Activated CD4-positive, alpha-beta T cell treated with anti-CD3 and anti-CD28 coated beads, Interleukin-2, Interleukin-6, amounts not matched to agents 100 ng/mL and 50 ng/mL, durations not matched to agents 16 hours and 8 hours (primary cell): ENCODE measurements around the gene GPC5.
A peak's percentile ranks its signal among the peaks of the same experiment; 100 is the strongest.
"Not testable (repeated sequence)": the region's sequence is repeated elsewhere in the genome, so short reads cannot be mapped to it uniquely, and the experiment has no call there.

Source experiments
- DNase-seq: peaks from one replicate; pipeline ENCODE4 v3.0.0-alpha.2; 2020

Gene GPC5

GRCh38 chr13:92823059-92823458 is 1424.6 kb downstream of the GPC5 start:
- no peak for DNase-seq

GRCh38 chr13:92825938-92826596 is 1427.6 kb downstream of the GPC5 start:
- no peak for DNase-seq

- DNase-seq: no peak
These were observed 1429.1 kb downstream of the GPC5 start for GRCh38 chr13:92827503-92827902.

- DNase-seq: no peak
These were observed 1431.5 kb downstream of the GPC5 start for GRCh38 chr13:92829930-92830329.

- DNase-seq: no peak
These were observed 1432.4 kb downstream of the GPC5 start for GRCh38 chr13:92830821-92831220.

GRCh38 chr13:92833071-92833470 is 1434.7 kb downstream of the GPC5 start:
- DNase-seq: no peak

- no peak for DNase-seq
These were observed 1437.8 kb downstream of the GPC5 start for GRCh38 chr13:92836171-92836570.

GRCh38 chr13:92838786-92839185 is 1440.4 kb downstream of the GPC5 start:
- DNase-seq: peak; percentile 3

- no peak for DNase-seq
These were observed 1443.7 kb downstream of the GPC5 start for GRCh38 chr13:92842145-92842544.

- DNase-seq: no peak
These were observed 1445.1 kb downstream of the GPC5 start for GRCh38 chr13:92843549-92843948.

- DNase-seq: no peak
These were observed 1451.0 kb downstream of the GPC5 start for GRCh38 chr13:92849381-92849780.

- DNase-seq: no peak
These were observed 1466.3 kb downstream of the GPC5 start for GRCh38 chr13:92864584-92865284.

GRCh38 chr13:92873029-92873428 is 1474.6 kb downstream of the GPC5 start:
- DNase-seq: no peak

GRCh38 chr13:92886535-92887077 is 1488.2 kb downstream of the GPC5 start:
- DNase-seq: no peak

GRCh38 chr13:92894447-92894846 is 1496.0 kb downstream of the GPC5 start:
- DNase-seq: no peak

- no peak for DNase-seq
These were observed 1498.4 kb downstream of the GPC5 start for GRCh38 chr13:92896842-92897241.

GRCh38 chr13:92898946-92899345 is 1500.5 kb downstream of the GPC5 start:
- not testable (repeated sequence) for DNase-seq

- DNase-seq: no peak
These were observed 1502.0 kb downstream of the GPC5 start for GRCh38 chr13:92900446-92900845.

GRCh38 chr13:92901739-92902138 is 1503.3 kb downstream of the GPC5 start:
- DNase-seq: no peak

- DNase-seq: no peak
These were observed 1514.2 kb downstream of the GPC5 start for GRCh38 chr13:92912629-92913028.

- no peak for DNase-seq
These were observed 1515.4 kb downstream of the GPC5 start for GRCh38 chr13:92913840-92914239.
